ENCODE measurements around the gene LRP1B. TPM values are rescaled to one million over a fixed set of nuclear protein-coding genes. Genes with fewer than 3 reads are reported as not detected.

The LRP1B gene
- total and polyA plus RNA-seq, 2 of the 8 experiments (the other 6 are each of a cell fraction or from before 2014, with no cell fraction given): 0.03 TPM; not detected in 1

DNA sequence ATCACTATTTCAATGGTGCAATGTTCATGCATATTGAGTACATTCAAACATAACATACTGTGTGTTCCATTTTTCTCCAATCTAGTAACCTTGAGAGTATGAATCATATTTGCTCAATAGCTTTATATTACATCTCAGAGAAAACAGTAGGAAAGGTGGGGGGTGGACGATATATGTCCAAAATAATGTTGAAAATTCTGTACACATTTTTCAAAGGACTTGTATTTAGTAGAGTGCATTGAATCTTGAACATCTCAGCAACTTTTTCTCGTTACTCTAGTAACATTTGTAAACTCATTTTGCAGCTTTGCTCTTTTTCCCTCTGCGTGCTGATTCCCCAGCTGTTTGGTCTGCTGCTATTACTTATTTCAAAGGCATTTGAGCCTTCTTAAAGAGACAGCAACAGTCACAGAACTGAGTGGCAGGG is 1487.0 kb downstream of the LRP1B start:
- FAIRE-seq: no peak

More for the DNA sequence above, 1487.0 kb downstream of the LRP1B start:
- no peaks in the 10 kb centered on the region for H4K20me1 ChIP-seq (replicated peaks in 1 of 2; ENCODE audit: control insufficient read depth in 1 of 2, insufficient read depth in 2 of 2, low read length in 2 of 2)
- H2BK20ac ChIP-seq (ENCODE audit: low read length): no peak overlapping the region
- H2BK120ac ChIP-seq (replicated peaks; ENCODE audit: low read depth, low read length): no peak overlapping the region
- H4K5ac ChIP-seq (ENCODE audit: insufficient read length, low read depth, low read length): no peak overlapping the region
- H3K56ac ChIP-seq (replicated peaks; ENCODE audit: insufficient read length, low read depth, low read length): no peak overlapping the region
- no peak overlapping the region for H4K91ac ChIP-seq (replicated peaks; ENCODE audit: insufficient read length, low read length)
- DNase-seq (ENCODE audit: low read depth in 1 of 2, low spot score in 2 of 2): no peak
- no peak overlapping the region for H3K9ac ChIP-seq (replicated peaks in 1 of 4; ENCODE audit: extremely low read depth in 1 of 4, low read depth in 3 of 4, low read length in 3 of 4)
- no peaks in the 10 kb centered on the region; a peak in 1 of 4 replicates for H3K9me3 ChIP-seq (ENCODE audit: insufficient read depth in 2 of 2, low read depth in 1 of 2, low read length in 1 of 2)
- H3K27ac ChIP-seq (ENCODE audit: low read depth, low read length): no peak overlapping the region
- no peaks in the 10 kb centered on the region for H3K23me2 ChIP-seq (ENCODE audit: low read depth, low read length)
- 79% methylated on average over 3 of the region's 3 CpGs; no CpG with 5 or more reads in 1 of the 2 experiments for WGBS, 2 experiments (ENCODE audit: extremely low coverage in 1 of 2, insufficient coverage in 1 of 2, insufficient read length in 1 of 2, insufficient replicate concordance in 2 of 2, low coverage in 1 of 2, low lambda C conversion rate in 2 of 2, missing lambda C conversion rate in 1 of 2)
- no peaks in the 10 kb centered on the region for H3K27me3 ChIP-seq (replicated peaks in 1 of 4; ENCODE audit: control insufficient read depth in 3 of 4, extremely low read depth in 1 of 4, insufficient read depth in 3 of 4, low read length in 3 of 4)
- CTCF ChIA-PET (ENCODE audit: partially characterized antibody): interaction anchor here (0.6 to 1.4 kb wide), 3 partner anchors 10 to 1138 kb away, joined by 3 read pairs; no protein-coding TSS in a partner anchor
- no peaks in the 10 kb centered on the region for H3K4me1 ChIP-seq (replicated peaks in 1 of 4; ENCODE audit: control insufficient read depth in 3 of 4, insufficient read depth in 4 of 4, low read length in 3 of 4)
- H3K36me3 ChIP-seq (ENCODE audit: control insufficient read depth in 2 of 4, insufficient read depth in 4 of 4, low read length in 3 of 4): no peaks in the 10 kb centered on the region
- H4K8ac ChIP-seq (ENCODE audit: extremely low read depth, insufficient read depth, low read length): no peak overlapping the region
- no peaks in the 10 kb centered on the region for H3K79me2 ChIP-seq (ENCODE audit: control insufficient read depth in 1 of 2, insufficient read depth in 2 of 2, low read length in 2 of 2)
- H3K4ac ChIP-seq (replicated peaks; ENCODE audit: insufficient read length, low read depth, low read length): no peak overlapping the region
- no peak overlapping the region for H3K4me2 ChIP-seq (ENCODE audit: insufficient read depth in 1 of 2, low read depth in 2 of 2, low read length in 2 of 2)
- no peak overlapping the region for H2BK5ac ChIP-seq (ENCODE audit: low read depth, low read length)
- no peak overlapping the region for H2AFZ ChIP-seq (ENCODE audit: low read length)
- H2BK15ac ChIP-seq (ENCODE audit: low read length): no peak overlapping the region
- no peak overlapping the region for H2AK5ac ChIP-seq (ENCODE audit: low read depth, low read length)
- H3K18ac ChIP-seq (ENCODE audit: extremely low read depth, low read length): no peak overlapping the region
- no peak overlapping the region for H3K23ac ChIP-seq (ENCODE audit: insufficient read length)
- H3K79me1 ChIP-seq (ENCODE audit: low read depth, low read length): no peaks in the 10 kb centered on the region
- no peak overlapping the region for H3K14ac ChIP-seq (ENCODE audit: insufficient read length)
- H3K4me3 ChIP-seq (ENCODE audit: extremely low read depth in 1 of 4, insufficient read depth in 2 of 4, low read depth in 3 of 4, low read length in 4 of 4): no peak overlapping the region
- POLR2A ChIA-PET (ENCODE audit: partially characterized antibody): no interaction called here
- TF ChIP-seq CHD1 (IDR thresholded peaks at IDR 0.05; ENCODE audit: low read depth, low read length): no peak
- no peak for TF ChIP-seq KDM5A (IDR thresholded peaks at IDR 0.05; ENCODE audit: low read length)
- TF ChIP-seq RAD21 (IDR thresholded peaks at IDR 0.05 in 1 of 2, conservative IDR thresholded peaks at IDR 0.05 in 1 of 2; ENCODE audit: low read depth in 2 of 2, low read length in 2 of 2): no peak
- TF ChIP-seq EZH2 (IDR thresholded peaks at IDR 0.05; ENCODE audit: low read depth, low read length, severe bottlenecking): no peak
- TF ChIP-seq TCF12 (IDR thresholded peaks at IDR 0.05; ENCODE audit: low read depth, low read length): no peak
- no peak for TF ChIP-seq CTBP2 (IDR thresholded peaks at IDR 0.05; ENCODE audit: borderline replicate concordance, insufficient read depth, insufficient read length, low read length)
- TF ChIP-seq SIX5 (IDR thresholded peaks at IDR 0.05; ENCODE audit: low read depth, low read length): no peak
- H2BK12ac ChIP-seq (ENCODE audit: low read depth, low read length): no peak overlapping the region

Data from H1 (cell line).